ENCODE results near the gene STOM. TPM values are rescaled to one million over a fixed set of nuclear protein-coding genes. Genes with fewer than 3 reads are reported as not detected.

The STOM gene
- total RNA-seq, 3 donors from 2014 or later, result 79.7 to 335 (median 199) TPM

DNA sequence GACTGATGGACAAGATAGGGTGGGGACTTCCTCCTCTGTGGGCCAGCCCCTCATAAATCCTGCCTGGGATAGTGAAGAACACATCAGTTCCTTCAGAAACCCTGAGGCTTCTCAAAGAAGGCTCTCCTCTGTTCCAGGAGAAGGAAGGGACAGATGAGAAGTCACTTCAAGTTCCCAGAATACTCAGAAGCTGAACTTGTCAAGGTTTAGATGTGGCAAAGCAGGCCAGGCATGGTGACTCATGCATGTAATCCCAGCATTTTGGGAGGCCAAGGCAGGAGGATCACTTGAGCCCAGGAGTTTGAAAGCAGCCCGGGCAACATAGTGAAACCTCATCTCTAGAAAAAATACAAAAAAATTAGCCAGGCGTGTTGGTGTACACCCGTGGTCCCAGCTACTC is 38.5 kb downstream of the STOM start:
- no peak for ATAC-seq
- no peak for DNase-seq
- intact Hi-C loops (cut with DNase I, micrococcal nuclease), result no loop called here
- H3K9me3 ChIP-seq, result no peaks in the 10 kb centered on the region
- TF ChIP-seq CTCF (IDR thresholded peaks at IDR 0.05), result no peak
- H3K36me3 ChIP-seq (ENCODE audit: low read depth), result peaks cover 8% of the 10 kb centered on the region
- no peaks in the 10 kb centered on the region for H3K4me1 ChIP-seq (ENCODE audit: low read depth)
- no peak overlapping the region for H3K4me3 ChIP-seq

DNA sequence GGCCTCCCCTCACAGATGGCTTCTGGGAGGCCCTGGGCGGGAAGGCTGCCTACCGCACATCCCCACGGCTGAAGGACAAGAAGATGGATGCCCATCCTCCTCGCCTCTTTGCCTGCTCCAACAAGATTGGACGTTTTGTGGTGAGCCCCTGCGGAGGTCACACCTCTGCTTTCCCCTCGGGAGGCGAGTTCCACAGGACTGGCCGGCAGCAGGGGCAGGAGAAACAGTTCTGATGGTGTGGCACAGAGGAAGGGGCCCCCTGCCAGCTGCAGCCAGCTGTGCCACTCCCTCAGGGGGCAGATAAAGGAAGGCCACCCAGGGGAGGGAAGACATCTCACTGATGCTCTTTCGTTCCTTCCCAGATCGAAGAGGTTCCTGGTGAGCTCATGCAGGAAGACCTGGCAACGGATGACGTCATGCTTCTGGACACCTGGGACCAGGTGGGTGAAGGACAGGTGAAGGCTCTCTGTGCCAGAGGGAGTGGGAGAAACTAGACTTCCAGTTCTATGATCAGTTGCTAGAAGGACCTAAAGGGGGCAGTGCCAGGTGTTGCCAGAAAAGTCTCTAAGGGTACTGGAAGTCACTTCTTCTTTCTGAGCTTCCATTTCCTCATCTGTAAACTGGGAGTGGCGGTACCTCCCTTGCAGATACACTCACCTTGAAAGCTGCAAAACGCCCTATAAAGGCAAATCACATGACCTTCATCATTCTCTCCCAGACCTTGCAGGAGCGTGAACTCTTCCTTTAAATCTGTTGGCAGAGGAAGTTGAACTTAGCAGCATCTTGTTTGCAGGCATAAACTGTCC is 41.0 kb downstream of the STOM start:
- Histone ChIP-seq H3K9me3 (no peaks in the 10 kb centered on the region), H3K4me3 (no peak overlapping the region), H3K4me1 (ENCODE audit: low read depth) (no peaks in the 10 kb centered on the region), H3K36me3 (ENCODE audit: low read depth) (peaks cover 12% of the 10 kb centered on the region)
- no peak for TF ChIP-seq CTCF (IDR thresholded peaks at IDR 0.05)
- ATAC-seq (peak; percentile 70), DNase-seq (no peak)
- intact Hi-C loops (cut with DNase I, micrococcal nuclease), result loop anchor here (10.0 kb wide), 3 partner anchors 46 to 114 kb away; partner anchors contain the start of genes GSN (in 1 of the 2) and STOM (in 1 of the 2)

DNA sequence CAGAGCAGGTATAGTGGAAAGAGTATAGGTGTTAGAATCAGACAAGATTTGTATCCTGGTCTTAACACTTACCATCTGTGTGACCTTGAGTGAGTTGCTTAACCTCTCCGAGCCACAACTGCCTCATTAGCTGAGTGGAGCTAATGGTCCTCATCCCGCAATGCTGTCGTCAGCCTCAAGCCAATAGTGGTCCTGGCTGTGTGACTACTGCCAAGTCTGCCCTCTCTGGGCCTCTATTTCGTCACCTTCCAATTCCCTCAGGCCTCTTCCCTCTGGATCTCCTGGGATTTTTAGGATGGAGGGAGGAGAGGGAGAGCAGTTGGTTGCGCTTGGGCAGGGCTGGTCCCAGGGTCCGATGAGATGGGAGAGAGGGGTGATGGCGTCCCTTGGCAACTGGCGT is 41.6 kb downstream of the STOM start:
- no peak for TF ChIP-seq CTCF (IDR thresholded peaks at IDR 0.05)
- ATAC-seq, result no peak
- no peak for DNase-seq
- no peak overlapping the region for H3K4me3 ChIP-seq
- H3K4me1 ChIP-seq (ENCODE audit: low read depth), result no peaks in the 10 kb centered on the region
- H3K9me3 ChIP-seq, result no peaks in the 10 kb centered on the region
- intact Hi-C loops (cut with DNase I, micrococcal nuclease), result loop anchor here (10.0 kb wide), 3 partner anchors 46 to 114 kb away; partner anchors contain the start of genes GSN (in 1 of the 2) and STOM (in 1 of the 2)
- H3K36me3 ChIP-seq (ENCODE audit: low read depth), result peaks cover 12% of the 10 kb centered on the region

- H3K36me3 ChIP-seq (ENCODE audit: low read depth), result peaks cover 12% of the 10 kb centered on the region
- no peak for TF ChIP-seq CTCF (IDR thresholded peaks at IDR 0.05)
- H3K4me3 ChIP-seq, result no peak overlapping the region
- no peaks in the 10 kb centered on the region for H3K9me3 ChIP-seq
- ATAC-seq (no peak), DNase-seq (peak in 1 of 3 donors; percentile 46)
- intact Hi-C loops (cut with DNase I, micrococcal nuclease), result loop anchor here (10.0 kb wide), 3 partner anchors 48 to 112 kb away; partner anchors contain the start of genes GSN (in 1 of the 2) and STOM (in 1 of the 2)
- H3K4me1 ChIP-seq (ENCODE audit: low read depth), result peaks cover 7% of the 10 kb centered on the region
Measured at GRCh38 chr9:121326901-121327613, 43.0 kb downstream of the STOM start.

DNA sequence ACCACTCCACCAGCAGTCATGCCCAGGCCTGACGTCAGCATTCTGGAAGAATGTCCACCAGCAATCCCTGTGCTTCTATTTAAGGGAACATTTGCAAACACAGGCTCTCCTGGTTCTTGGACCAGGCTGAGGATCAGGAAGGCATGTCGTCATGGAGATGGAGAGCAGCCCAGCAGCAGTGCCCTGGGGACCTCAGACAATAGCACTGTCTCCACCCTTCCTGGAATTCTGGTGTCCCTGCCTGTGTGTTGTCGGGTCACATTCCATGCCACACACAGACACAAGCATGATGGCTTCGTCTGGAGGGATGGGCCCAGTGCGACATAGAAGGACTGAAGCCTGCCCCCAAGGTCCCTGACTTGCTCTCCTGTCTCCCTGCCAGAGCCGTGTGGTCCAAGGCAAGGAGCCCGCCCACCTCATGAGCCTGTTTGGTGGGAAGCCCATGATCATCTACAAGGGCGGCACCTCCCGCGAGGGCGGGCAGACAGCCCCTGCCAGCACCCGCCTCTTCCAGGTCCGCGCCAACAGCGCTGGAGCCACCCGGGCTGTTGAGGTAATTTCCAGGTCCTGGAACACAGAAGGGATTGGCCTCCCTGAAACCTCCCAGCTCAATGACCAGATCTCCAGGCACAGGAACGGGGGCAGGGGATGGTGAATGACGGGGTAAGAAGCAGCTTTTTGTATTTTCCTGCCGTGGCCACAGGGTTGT is 43.8 kb downstream of the STOM start:
- ATAC-seq (peak; percentile 11), DNase-seq (peak in 2 of 3 donors; percentile 45 to 78)
- peaks cover 12% of the 10 kb centered on the region for H3K36me3 ChIP-seq (ENCODE audit: low read depth)
- H3K4me1 ChIP-seq (ENCODE audit: low read depth), result peaks cover 10% of the 10 kb centered on the region
- intact Hi-C loops (cut with DNase I, micrococcal nuclease), result loop anchor here (10.0 kb wide), 3 partner anchors 49 to 111 kb away; partner anchors contain the start of genes GSN (in 1 of the 2) and STOM (in 1 of the 2)
- H3K4me3 ChIP-seq, result no peak overlapping the region
- no peak for TF ChIP-seq CTCF (IDR thresholded peaks at IDR 0.05)
- no peaks in the 10 kb centered on the region for H3K9me3 ChIP-seq

Measured in mucosa of descending colon (tissue), 3 donors.